Prostate gland (tissue), 2 donors: ENCODE results near the gene KIF4B.

Source experiments
- CTCF ChIP-seq, 4 experiments: fragments of 200-600 bp in 2 of 4; fragments of 450-650 bp in 2 of 4; sonication (generic) in 2 of 4; IDR thresholded peaks; 1 replicate in 3 of 4; 2 replicates in 1 of 4; pipeline ENCODE4 v1.5.1; 2016 to 2019; ENCODE audit warnings: antibody characterized with exemption in 4 of 4, mild to moderate bottlenecking in 2 of 4, moderate library complexity in 2 of 4
- POLR2A ChIP-seq: fragments of 450-650 bp; IDR thresholded peaks from one replicate; pipeline ENCODE4 v1.6.1; 2016; ENCODE audit warnings: antibody characterized with exemption, mild to moderate bottlenecking
- POLR2AphosphoS5 ChIP-seq: sonication (generic); formaldehyde crosslinking; IDR thresholded peaks from one replicate; pipeline ENCODE4 v1.6.1; 2017; ENCODE audit warnings: antibody characterized with exemption

GRCh38 chr5:155013526-155013925 lies at the start of gene KIF4B:
- no peak for TF ChIP-seq CTCF (IDR thresholded peaks at IDR 0.05)
- no peak for TF ChIP-seq POLR2A
- no peak for TF ChIP-seq POLR2AphosphoS5
